ENCODE measurements around the gene ARMC7.

GRCh38 chr17:75138519-75138918 is 28.8 kb downstream of the ARMC7 start:
- no peak for TF ChIP-seq POLR2AphosphoS5 (IDR thresholded peaks at IDR 0.05)
- no peak for TF ChIP-seq CTCF (IDR thresholded peaks at IDR 0.05)
- TF ChIP-seq POLR2A (IDR thresholded peaks at IDR 0.05; ENCODE audit: low read depth): no peak

Data from esophagus muscularis mucosa (tissue), 3 donors.